WTC11 (cell line): ENCODE data around the gene IRAK4. TPM values are rescaled to one million over a fixed set of nuclear protein-coding genes. Genes with fewer than 3 reads are reported as not detected.

Experiments used
- ATAC-seq: fragments of 200-7000 bp; cut with Tn5 transposase; 2 replicates; pipeline ENCODE4 v1.10.0; 2021; ENCODE audit warnings: mild to moderate bottlenecking, moderate library complexity
- CTCF ChIA-PET: fragments of 300-600 bp; sonication (Branson Sonifier 250); formaldehyde crosslinking; loops from one replicate; lab custom pipeline; 2021; ENCODE audit warnings: antibody characterized with exemption; lab: Charles Lee
- POLR2A ChIA-PET: fragments of 350-600 bp; sonication (Branson Sonifier 250); formaldehyde crosslinking; loops from one replicate; lab custom pipeline; 2021; ENCODE audit warnings: antibody characterized with exemption; lab: Charles Lee
- DNase-seq: peaks from one replicate; pipeline ENCODE4 v3.0.0; 2021; ENCODE audit warnings: low spot score
- H3K27ac Mint-ChIP-seq: 2 replicates; pipeline ENCODE4 v1.8.0; 2021; ENCODE audit warnings: mixed read lengths
- H3K27me3 Mint-ChIP-seq: 2 replicates; pipeline ENCODE4 v1.8.0; 2021; ENCODE audit warnings: low read depth, mild to moderate bottlenecking, moderate library complexity, mixed read lengths
- H3K36me3 Mint-ChIP-seq: 2 replicates; pipeline ENCODE4 v1.8.0; 2021; ENCODE audit warnings: mixed read lengths
- H3K4me1 Mint-ChIP-seq: 2 replicates; pipeline ENCODE4 v1.8.0; 2022; ENCODE audit warnings: mixed read lengths
- H3K4me3 Mint-ChIP-seq: 2 replicates; pipeline ENCODE4 v1.8.0; 2021; ENCODE audit warnings: mild to moderate bottlenecking, moderate library complexity, mixed read lengths
- H3K9me3 Mint-ChIP-seq: 2 replicates; pipeline ENCODE4 v1.8.0; 2021; ENCODE audit warnings: mixed read lengths
- EMX1 ChIP-seq: fragments of 250-450 bp; sonication (Bioruptor Pico); IDR thresholded peaks from 2 replicates; pipeline ENCODE4 v1.8.0; 2021; ENCODE audit warnings: mild to moderate bottlenecking
- FOXJ3 ChIP-seq: sonication (generic); formaldehyde crosslinking; IDR thresholded peaks from 2 replicates; pipeline ENCODE4 v1.9.0; 2021; ENCODE audit warnings: missing genetic modification reagents, mild to moderate bottlenecking, borderline replicate concordance
- HMGA2 ChIP-seq: fragments of 250-450 bp; sonication (Bioruptor Pico); IDR thresholded peaks from 2 replicates; pipeline ENCODE4 v1.4.0; 2021; ENCODE audit warnings: mild to moderate bottlenecking, moderate library complexity
- IRF2 ChIP-seq: sonication (generic); formaldehyde crosslinking; IDR thresholded peaks from 2 replicates; pipeline ENCODE4 v1.8.0; 2022; ENCODE audit warnings: low read depth, missing genetic modification reagents, borderline replicate concordance
- JAZF1 ChIP-seq: fragments of 250-450 bp; sonication (Bioruptor Pico); IDR thresholded peaks from 2 replicates; pipeline ENCODE4 v1.9.0; 2021; ENCODE audit warnings: moderate library complexity, mild to moderate bottlenecking, inconsistent platforms
- KAT7 ChIP-seq: sonication (generic); formaldehyde crosslinking; IDR thresholded peaks from 2 replicates; pipeline ENCODE4 v1.8.1; 2023; ENCODE audit warnings: missing genetic modification reagents, mild to moderate bottlenecking, borderline replicate concordance
- NR1H2 ChIP-seq: sonication (generic); formaldehyde crosslinking; IDR thresholded peaks from 2 replicates; pipeline ENCODE4 v1.9.0; 2021; ENCODE audit warnings: mild to moderate bottlenecking, moderate library complexity, missing genetic modification reagents
- OVOL2 ChIP-seq: fragments of 250-450 bp; sonication (Bioruptor Pico); IDR thresholded peaks from 2 replicates; pipeline ENCODE4 v1.9.0; 2021; ENCODE audit warnings: mild to moderate bottlenecking, borderline replicate concordance
- PRRX2 ChIP-seq: fragments of 250-450 bp; sonication (Bioruptor Pico); IDR thresholded peaks from 2 replicates; pipeline ENCODE4 v1.8.0; 2021; ENCODE audit warnings: mild to moderate bottlenecking
- TEAD4 ChIP-seq: sonication (generic); formaldehyde crosslinking; IDR thresholded peaks from 2 replicates; pipeline ENCODE4 v1.8.0; 2022; ENCODE audit warnings: mild to moderate bottlenecking, missing genetic modification reagents
- ZNF219 ChIP-seq: sonication (generic); formaldehyde crosslinking; IDR thresholded peaks from 2 replicates; pipeline ENCODE4 v1.8.0; 2023; ENCODE audit warnings: missing genetic modification reagents, mild to moderate bottlenecking, borderline replicate concordance
- ZNF263 ChIP-seq: sonication (generic); formaldehyde crosslinking; IDR thresholded peaks from 2 replicates; pipeline ENCODE4 v1.8.1; 2022; ENCODE audit warnings: low read depth, mild to moderate bottlenecking, moderate library complexity, missing genetic modification reagents
- ZNF423 ChIP-seq: fragments of 250-450 bp; sonication (Bioruptor Pico); IDR thresholded peaks from 2 replicates; pipeline ENCODE4 v2.1.2; 2022; ENCODE audit warnings: mild to moderate bottlenecking, moderate library complexity
- total RNA-seq: library from RNA; stranded (reverse); gene quantifications from 3 replicates; pipeline ENCODE4 v1.2.3, GENCODE V29; 2021
- TF ChIP-seq, protein P1 (sequence below): fragments of 250-450 bp; sonication (Bioruptor Pico); IDR thresholded peaks from 2 replicates; pipeline ENCODE4 v1.9.0; 2021; ENCODE audit warnings: mild to moderate bottlenecking
- TF ChIP-seq, protein P2 (sequence below): sonication (generic); formaldehyde crosslinking; IDR thresholded peaks from 2 replicates; pipeline ENCODE4 v1.8.1; 2023; ENCODE audit warnings: mild to moderate bottlenecking, missing genetic modification reagents, borderline replicate concordance
- TF ChIP-seq, protein P3 (sequence below): fragments of 250-450 bp; sonication (Bioruptor Pico); IDR thresholded peaks from 2 replicates; pipeline ENCODE4 v1.8.0; 2021; ENCODE audit warnings: mild to moderate bottlenecking
- TF ChIP-seq, protein P4 (sequence below): fragments of 250-450 bp; sonication (Bioruptor Pico); conservative IDR thresholded peaks from 2 replicates; pipeline ENCODE4 v1.9.0; 2021; ENCODE audit warnings: mild to moderate bottlenecking
- TF ChIP-seq, protein P5 (sequence below): fragments of 250-450 bp; sonication (Bioruptor Pico); IDR thresholded peaks from 2 replicates; pipeline ENCODE4 v1.9.0; 2021; ENCODE audit warnings: moderate library complexity, mild to moderate bottlenecking, inconsistent platforms, borderline replicate concordance
- TF ChIP-seq, protein P6 (sequence below): fragments of 250-450 bp; sonication (Bioruptor Pico); IDR thresholded peaks from 2 replicates; pipeline ENCODE4 v1.9.0; 2021; ENCODE audit warnings: mild to moderate bottlenecking
- TF ChIP-seq, protein P7 (sequence below): sonication (generic); formaldehyde crosslinking; IDR thresholded peaks from 2 replicates; pipeline ENCODE4 v1.8.0; 2022; ENCODE audit warnings: mild to moderate bottlenecking, missing genetic modification reagents

IRAK4 gene
- total RNA-seq, 1 experiment from 2014 or later = 6.5 TPM

DNA sequence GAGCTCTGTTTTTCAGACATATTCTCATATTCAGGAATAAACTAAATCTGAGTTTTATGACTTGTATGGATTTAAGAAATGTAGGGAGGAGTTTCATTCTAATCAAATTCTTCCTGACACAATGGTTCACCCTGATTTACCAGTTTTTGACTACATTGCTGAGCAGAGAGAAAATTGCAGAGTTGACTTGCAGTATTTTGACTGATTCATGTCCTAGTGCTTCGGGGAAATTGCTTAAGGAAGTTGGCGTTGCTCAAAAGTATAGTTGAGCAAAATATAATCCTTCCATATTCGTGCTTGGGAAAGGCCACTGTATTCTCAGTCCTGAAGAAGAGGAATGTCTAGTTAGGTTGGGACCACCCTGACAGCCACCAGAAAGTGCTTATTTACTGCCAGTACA is 48.6 kb downstream of the IRAK4 start (continued):
- TF ChIP-seq OVOL2 (CRISPR knock-in tag) (no peak), ZNF423 (CRISPR knock-in tag) (no peak)

DNA sequence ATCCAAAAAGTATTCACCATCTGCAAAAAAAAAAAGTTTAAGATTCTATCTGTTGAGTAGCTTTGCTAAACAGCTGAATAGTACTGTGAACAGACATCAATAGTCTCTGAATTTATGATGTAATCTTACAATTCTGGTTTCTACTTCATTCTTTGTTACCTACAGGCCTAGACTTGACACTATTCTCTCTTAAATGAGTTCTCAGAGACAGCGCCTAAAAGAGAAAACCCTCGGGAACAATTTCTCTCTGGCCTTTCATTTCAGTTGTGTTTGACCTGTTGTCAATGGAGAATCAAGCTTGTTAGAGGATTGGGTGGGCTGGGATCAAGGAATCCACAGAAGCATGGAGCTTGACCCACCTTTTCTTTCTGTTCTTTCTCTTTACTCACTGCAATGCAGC is 53.3 kb downstream of the IRAK4 start:
- H3K9me3 Mint-ChIP-seq = no peaks in the 10 kb centered on the region
- ATAC-seq (no peak), DNase-seq (no peak)
- 0 out of 2 replicates have a peak, but pooled peaks cover 3% of the 10 kb centered on the region for H3K27me3 Mint-ChIP-seq
- H3K4me3 Mint-ChIP-seq = no peak overlapping the region
- H3K36me3 Mint-ChIP-seq = no peaks in the 10 kb centered on the region
- no peak overlapping the region for H3K27ac Mint-ChIP-seq
- CTCF ChIA-PET = no interaction called here
- POLR2A ChIA-PET = no interaction called here
- TF ChIP-seq, protein P1, sequence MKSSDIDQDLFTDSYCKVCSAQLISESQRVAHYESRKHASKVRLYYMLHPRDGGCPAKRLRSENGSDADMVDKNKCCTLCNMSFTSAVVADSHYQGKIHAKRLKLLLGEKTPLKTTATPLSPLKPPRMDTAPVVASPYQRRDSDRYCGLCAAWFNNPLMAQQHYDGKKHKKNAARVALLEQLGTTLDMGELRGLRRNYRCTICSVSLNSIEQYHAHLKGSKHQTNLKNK (CRISPR knock-in tag) = no peak
- no peak for TF ChIP-seq NR1H2
- TF ChIP-seq, protein P2, sequence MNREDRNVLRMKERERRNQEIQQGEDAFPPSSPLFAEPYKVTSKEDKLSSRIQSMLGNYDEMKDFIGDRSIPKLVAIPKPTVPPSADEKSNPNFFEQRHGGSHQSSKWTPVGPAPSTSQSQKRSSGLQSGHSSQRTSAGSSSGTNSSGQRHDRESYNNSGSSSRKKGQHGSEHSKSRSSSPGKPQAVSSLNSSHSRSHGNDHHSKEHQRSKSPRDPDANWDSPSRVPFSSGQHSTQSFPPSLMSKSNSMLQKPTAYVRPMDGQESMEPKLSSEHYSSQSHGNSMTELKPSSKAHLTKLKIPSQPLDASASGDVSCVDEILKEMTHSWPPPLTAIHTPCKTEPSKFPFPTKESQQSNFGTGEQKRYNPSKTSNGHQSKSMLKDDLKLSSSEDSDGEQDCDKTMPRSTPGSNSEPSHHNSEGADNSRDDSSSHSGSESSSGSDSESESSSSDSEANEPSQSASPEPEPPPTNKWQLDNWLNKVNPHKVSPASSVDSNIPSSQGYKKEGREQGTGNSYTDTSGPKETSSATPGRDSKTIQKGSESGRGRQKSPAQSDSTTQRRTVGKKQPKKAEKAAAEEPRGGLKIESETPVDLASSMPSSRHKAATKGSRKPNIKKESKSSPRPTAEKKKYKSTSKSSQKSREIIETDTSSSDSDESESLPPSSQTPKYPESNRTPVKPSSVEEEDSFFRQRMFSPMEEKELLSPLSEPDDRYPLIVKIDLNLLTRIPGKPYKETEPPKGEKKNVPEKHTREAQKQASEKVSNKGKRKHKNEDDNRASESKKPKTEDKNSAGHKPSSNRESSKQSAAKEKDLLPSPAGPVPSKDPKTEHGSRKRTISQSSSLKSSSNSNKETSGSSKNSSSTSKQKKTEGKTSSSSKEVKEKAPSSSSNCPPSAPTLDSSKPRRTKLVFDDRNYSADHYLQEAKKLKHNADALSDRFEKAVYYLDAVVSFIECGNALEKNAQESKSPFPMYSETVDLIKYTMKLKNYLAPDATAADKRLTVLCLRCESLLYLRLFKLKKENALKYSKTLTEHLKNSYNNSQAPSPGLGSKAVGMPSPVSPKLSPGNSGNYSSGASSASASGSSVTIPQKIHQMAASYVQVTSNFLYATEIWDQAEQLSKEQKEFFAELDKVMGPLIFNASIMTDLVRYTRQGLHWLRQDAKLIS = no peak
- no peak for TF ChIP-seq HMGA2 (CRISPR knock-in tag)
- TF ChIP-seq, protein P3, sequence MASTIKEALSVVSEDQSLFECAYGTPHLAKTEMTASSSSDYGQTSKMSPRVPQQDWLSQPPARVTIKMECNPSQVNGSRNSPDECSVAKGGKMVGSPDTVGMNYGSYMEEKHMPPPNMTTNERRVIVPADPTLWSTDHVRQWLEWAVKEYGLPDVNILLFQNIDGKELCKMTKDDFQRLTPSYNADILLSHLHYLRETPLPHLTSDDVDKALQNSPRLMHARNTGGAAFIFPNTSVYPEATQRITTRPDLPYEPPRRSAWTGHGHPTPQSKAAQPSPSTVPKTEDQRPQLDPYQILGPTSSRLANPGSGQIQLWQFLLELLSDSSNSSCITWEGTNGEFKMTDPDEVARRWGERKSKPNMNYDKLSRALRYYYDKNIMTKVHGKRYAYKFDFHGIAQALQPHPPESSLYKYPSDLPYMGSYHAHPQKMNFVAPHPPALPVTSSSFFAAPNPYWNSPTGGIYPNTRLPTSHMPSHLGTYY (CRISPR knock-in tag) = no peak
- TF ChIP-seq, protein P4, sequence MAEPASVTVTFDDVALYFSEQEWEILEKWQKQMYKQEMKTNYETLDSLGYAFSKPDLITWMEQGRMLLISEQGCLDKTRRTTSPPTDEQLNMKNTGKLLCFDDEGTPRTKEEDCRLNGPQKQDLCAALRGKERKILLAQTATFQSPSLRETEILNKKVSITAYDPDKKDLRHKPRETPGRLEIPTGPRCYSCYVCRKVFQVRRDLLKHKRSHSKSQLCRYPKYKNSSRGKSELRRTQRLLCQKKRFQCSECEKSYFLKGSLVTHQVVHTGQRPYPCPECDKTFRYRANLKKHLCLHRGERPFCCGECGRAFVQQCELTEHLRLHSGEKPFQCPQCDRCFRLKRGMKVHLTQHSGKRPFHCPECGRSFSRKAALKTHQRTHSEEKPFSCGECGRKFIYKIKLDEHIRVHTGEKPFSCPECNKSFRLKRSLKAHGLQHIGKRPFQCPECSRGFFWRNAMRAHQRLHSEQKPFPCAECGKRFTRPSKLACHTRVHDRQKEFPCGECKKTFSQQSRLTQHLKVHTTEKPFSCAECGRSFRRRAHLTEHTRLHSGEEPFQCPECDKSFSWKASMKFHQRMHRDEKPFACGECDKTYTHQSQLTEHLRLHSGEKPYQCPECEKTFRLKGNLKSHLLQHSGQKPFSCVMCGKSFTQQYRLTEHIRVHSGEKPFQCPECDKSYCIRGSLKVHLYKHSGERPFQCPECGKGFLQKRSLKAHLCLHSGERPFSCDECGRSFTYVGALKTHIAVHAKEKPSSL (CRISPR knock-in tag) = no peak
- no peak for TF ChIP-seq JAZF1 (CRISPR knock-in tag)
- TF ChIP-seq ZNF219 (CRISPR knock-in tag) = no peak
- no peak for TF ChIP-seq ZNF263
- TF ChIP-seq FOXJ3 (CRISPR knock-in tag) = no peak
- no peak for TF ChIP-seq EMX1 (CRISPR knock-in tag)
- TF ChIP-seq, protein P5, sequence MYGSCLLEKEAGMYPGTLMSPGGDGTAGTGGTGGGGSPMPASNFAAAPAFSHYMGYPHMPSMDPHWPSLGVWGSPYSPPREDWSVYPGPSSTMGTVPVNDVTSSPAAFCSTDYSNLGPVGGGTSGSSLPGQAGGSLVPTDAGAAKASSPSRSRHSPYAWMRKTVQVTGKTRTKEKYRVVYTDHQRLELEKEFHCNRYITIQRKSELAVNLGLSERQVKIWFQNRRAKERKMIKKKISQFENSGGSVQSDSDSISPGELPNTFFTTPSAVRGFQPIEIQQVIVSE = no peak
- peaks cover 4% of the 10 kb centered on the region; the same call in 1 of the 2 replicates for H3K4me1 Mint-ChIP-seq

DNA sequence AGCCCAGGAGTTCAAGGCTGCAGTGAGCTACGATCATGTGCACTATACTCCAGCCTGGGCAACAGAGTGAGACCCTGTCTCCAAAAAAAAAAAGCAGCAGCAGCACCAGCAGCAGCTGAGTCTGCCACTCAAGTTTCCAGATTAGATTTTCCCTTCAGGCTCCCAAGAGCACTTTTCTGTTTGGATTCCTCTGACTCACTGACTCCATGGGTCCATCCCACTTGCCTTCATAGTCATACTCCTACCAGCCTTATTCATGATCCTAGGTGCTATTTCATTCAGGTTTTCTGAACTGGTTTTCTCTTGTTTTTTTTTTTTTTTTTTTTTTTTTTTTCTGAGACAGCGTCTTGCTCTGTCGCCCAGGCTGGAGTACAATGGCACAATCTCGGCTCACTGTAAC is 54.2 kb downstream of the IRAK4 start:
- no peak overlapping the region for H3K4me3 Mint-ChIP-seq
- 0 out of 2 replicates have a peak, but pooled peaks cover 3% of the 10 kb centered on the region for H3K4me1 Mint-ChIP-seq
- CTCF ChIA-PET = interaction anchor here (1.1 kb wide), 1 partner anchor 69 kb away, joined by 6 read pairs; no protein-coding TSS in a partner anchor
- 0 out of 2 replicates have a peak, but pooled peaks cover 3% of the 10 kb centered on the region for H3K27me3 Mint-ChIP-seq
- H3K9me3 Mint-ChIP-seq = no peaks in the 10 kb centered on the region
- DNase-seq (no peak), ATAC-seq (no peak)
- no peak overlapping the region for H3K27ac Mint-ChIP-seq
- POLR2A ChIA-PET = no interaction called here
- H3K36me3 Mint-ChIP-seq = no peaks in the 10 kb centered on the region
- TF ChIP-seq, protein P6, sequence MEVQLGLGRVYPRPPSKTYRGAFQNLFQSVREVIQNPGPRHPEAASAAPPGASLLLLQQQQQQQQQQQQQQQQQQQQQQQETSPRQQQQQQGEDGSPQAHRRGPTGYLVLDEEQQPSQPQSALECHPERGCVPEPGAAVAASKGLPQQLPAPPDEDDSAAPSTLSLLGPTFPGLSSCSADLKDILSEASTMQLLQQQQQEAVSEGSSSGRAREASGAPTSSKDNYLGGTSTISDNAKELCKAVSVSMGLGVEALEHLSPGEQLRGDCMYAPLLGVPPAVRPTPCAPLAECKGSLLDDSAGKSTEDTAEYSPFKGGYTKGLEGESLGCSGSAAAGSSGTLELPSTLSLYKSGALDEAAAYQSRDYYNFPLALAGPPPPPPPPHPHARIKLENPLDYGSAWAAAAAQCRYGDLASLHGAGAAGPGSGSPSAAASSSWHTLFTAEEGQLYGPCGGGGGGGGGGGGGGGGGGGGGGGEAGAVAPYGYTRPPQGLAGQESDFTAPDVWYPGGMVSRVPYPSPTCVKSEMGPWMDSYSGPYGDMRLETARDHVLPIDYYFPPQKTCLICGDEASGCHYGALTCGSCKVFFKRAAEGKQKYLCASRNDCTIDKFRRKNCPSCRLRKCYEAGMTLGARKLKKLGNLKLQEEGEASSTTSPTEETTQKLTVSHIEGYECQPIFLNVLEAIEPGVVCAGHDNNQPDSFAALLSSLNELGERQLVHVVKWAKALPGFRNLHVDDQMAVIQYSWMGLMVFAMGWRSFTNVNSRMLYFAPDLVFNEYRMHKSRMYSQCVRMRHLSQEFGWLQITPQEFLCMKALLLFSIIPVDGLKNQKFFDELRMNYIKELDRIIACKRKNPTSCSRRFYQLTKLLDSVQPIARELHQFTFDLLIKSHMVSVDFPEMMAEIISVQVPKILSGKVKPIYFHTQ (CRISPR knock-in tag) = no peak
- TF ChIP-seq, protein P7, sequence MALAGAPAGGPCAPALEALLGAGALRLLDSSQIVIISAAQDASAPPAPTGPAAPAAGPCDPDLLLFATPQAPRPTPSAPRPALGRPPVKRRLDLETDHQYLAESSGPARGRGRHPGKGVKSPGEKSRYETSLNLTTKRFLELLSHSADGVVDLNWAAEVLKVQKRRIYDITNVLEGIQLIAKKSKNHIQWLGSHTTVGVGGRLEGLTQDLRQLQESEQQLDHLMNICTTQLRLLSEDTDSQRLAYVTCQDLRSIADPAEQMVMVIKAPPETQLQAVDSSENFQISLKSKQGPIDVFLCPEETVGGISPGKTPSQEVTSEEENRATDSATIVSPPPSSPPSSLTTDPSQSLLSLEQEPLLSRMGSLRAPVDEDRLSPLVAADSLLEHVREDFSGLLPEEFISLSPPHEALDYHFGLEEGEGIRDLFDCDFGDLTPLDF (CRISPR knock-in tag) = no peak
- TF ChIP-seq IRF2 (CRISPR knock-in tag) = no peak
- TF ChIP-seq ZNF423 (CRISPR knock-in tag) = no peak
- TF ChIP-seq KAT7 (CRISPR knock-in tag) = no peak
- TF ChIP-seq, protein P5 = no peak
- TF ChIP-seq TEAD4 = no peak
- TF ChIP-seq PRRX2 (CRISPR knock-in tag) = no peak
